Loucy (cell line): Measurements from ENCODE around the gene SLX9.

Experiments used
- H2AFZ ChIP-seq: fragments of 200-600 bp; sonication (generic); 2 replicates; pipeline ENCODE4 v1.6.0; 2016; ENCODE audit warnings: antibody characterized with exemption, mild to moderate bottlenecking, low read length, moderate library complexity
- H3F3A ChIP-seq: fragments of 200-600 bp; 2 replicates; pipeline ENCODE4 v1.6.0; 2016; ENCODE audit warnings: antibody characterized with exemption, low read depth, mild to moderate bottlenecking
- H3K27me3 ChIP-seq: fragments of 200-600 bp; sonication (generic); 2 replicates; pipeline ENCODE4 v1.6.1; 2014; ENCODE audit warnings: low read length, mild to moderate bottlenecking; ENCODE audit not compliant: insufficient read depth, poor library complexity, severe bottlenecking
- H3K36me3 ChIP-seq: fragments of 200-600 bp; sonication (generic); 2 replicates; pipeline ENCODE4 v1.6.1; 2016; ENCODE audit warnings: low read length; ENCODE audit not compliant: insufficient read depth
- H3K4me1 ChIP-seq: fragments of 200-600 bp; sonication (generic); 2 replicates; pipeline ENCODE4 v1.5.1; 2014; ENCODE audit warnings: low read length, mild to moderate bottlenecking; ENCODE audit not compliant: insufficient read depth, poor library complexity, severe bottlenecking
- H3K4me2 ChIP-seq: fragments of 200-600 bp; sonication (generic); 2 replicates; pipeline ENCODE4 v1.6.0; 2014; ENCODE audit warnings: antibody characterized with exemption, low read length, low read depth, mild to moderate bottlenecking; ENCODE audit not compliant: poor library complexity, severe bottlenecking
- H3K4me3 ChIP-seq: fragments of 200-600 bp; sonication (generic); 2 replicates; pipeline ENCODE4 v1.5.1; 2014; ENCODE audit warnings: low read length, mild to moderate bottlenecking, mixed read lengths; ENCODE audit not compliant: poor library complexity, severe bottlenecking
- H3K79me2 ChIP-seq: fragments of 200-600 bp; sonication (generic); 2 replicates; pipeline ENCODE4 v1.6.1; 2014; ENCODE audit warnings: low read length; ENCODE audit not compliant: insufficient read depth
- H3K9ac ChIP-seq: fragments of 200-600 bp; sonication (generic); 2 replicates; pipeline ENCODE4 v1.6.0; 2014; ENCODE audit warnings: mild to moderate bottlenecking, low read depth, low read length, moderate library complexity; ENCODE audit not compliant: poor library complexity, severe bottlenecking
- H3K9me2 ChIP-seq: fragments of 200-600 bp; sonication (generic); replicated peaks from 2 replicates; pipeline ENCODE4 v1.6.1; 2016; ENCODE audit warnings: low read depth, low read length, mixed read lengths
- H3K9me3 ChIP-seq: fragments of 200-600 bp; sonication (generic); 2 replicates; pipeline ENCODE4 v1.6.1; 2014; ENCODE audit warnings: mild to moderate bottlenecking, antibody characterized with exemption, low read length, low read depth; ENCODE audit not compliant: insufficient read depth
- H4K20me1 ChIP-seq: fragments of 200-600 bp; sonication (generic); 2 replicates; pipeline ENCODE4 v1.6.0; 2014; ENCODE audit warnings: antibody characterized with exemption, low read length, mild to moderate bottlenecking; ENCODE audit not compliant: insufficient read depth, poor library complexity, severe bottlenecking
- CTCF ChIP-seq: fragments of 200-600 bp; sonication (generic); conservative IDR thresholded peaks from 2 replicates; pipeline ENCODE4 v1.5.1; 2014; ENCODE audit warnings: mild to moderate bottlenecking, antibody characterized with exemption, low read length
- EZH2phosphoT487 ChIP-seq: fragments of 200-600 bp; IDR thresholded peaks from 2 replicates; pipeline ENCODE4 v1.6.1; 2018; ENCODE audit warnings: antibody characterized with exemption, mild to moderate bottlenecking, moderate library complexity, borderline replicate concordance

SLX9 gene

GRCh38 chr21:45002381-45003204 lies 62.8 kb downstream of the SLX9 start:
- no peaks in the 10 kb centered on the region for H4K20me1 ChIP-seq
- no peak for TF ChIP-seq EZH2phosphoT487
- TF ChIP-seq CTCF = no peak
- H3F3A ChIP-seq = no peaks in the 10 kb centered on the region
- H3K4me1 ChIP-seq = peaks cover 9% of the 10 kb centered on the region
- no peak overlapping the region for H3K9ac ChIP-seq
- no peaks in the 10 kb centered on the region for H3K9me2 ChIP-seq
- no peaks in the 10 kb centered on the region for H3K79me2 ChIP-seq
- no peak overlapping the region for H3K4me3 ChIP-seq
- no peak overlapping the region for H3K4me2 ChIP-seq
- peaks cover 11% of the 10 kb centered on the region for H3K9me3 ChIP-seq
- no peak overlapping the region for H2AFZ ChIP-seq
- H3K36me3 ChIP-seq = no peaks in the 10 kb centered on the region
- H3K27me3 ChIP-seq = no peaks in the 10 kb centered on the region

GRCh38 chr21:45003331-45004058 lies 63.7 kb downstream of the SLX9 start:
- H3K4me3 ChIP-seq = no peak overlapping the region
- TF ChIP-seq CTCF (no peak), EZH2phosphoT487 (no peak)
- no peak overlapping the region for H3K4me2 ChIP-seq

GRCh38 chr21:45004059-45004422 lies 64.2 kb downstream of the SLX9 start:
- Histone ChIP-seq H3K36me3 (no peaks in the 10 kb centered on the region), H3K27me3 (no peaks in the 10 kb centered on the region), H3K9ac (no peak overlapping the region), H3K9me2 (no peaks in the 10 kb centered on the region), H4K20me1 (no peaks in the 10 kb centered on the region), H3K4me1 (peaks cover 21% of the 10 kb centered on the region), H3F3A (no peaks in the 10 kb centered on the region), H3K4me2 (no peak overlapping the region), H3K4me3 (no peak overlapping the region), H3K79me2 (no peaks in the 10 kb centered on the region), H2AFZ (no peak overlapping the region), H3K9me3 (peaks cover 11% of the 10 kb centered on the region)
- no peak for TF ChIP-seq CTCF
- no peak for TF ChIP-seq EZH2phosphoT487

More at GRCh38 chr21:45003331-45004058, 63.7 kb downstream of the SLX9 start:
- H3K36me3 ChIP-seq = no peaks in the 10 kb centered on the region
- H3K4me1 ChIP-seq = peaks cover 16% of the 10 kb centered on the region
- H2AFZ ChIP-seq = no peak overlapping the region
- H4K20me1 ChIP-seq = no peaks in the 10 kb centered on the region
- no peaks in the 10 kb centered on the region for H3K9me2 ChIP-seq
- no peaks in the 10 kb centered on the region for H3F3A ChIP-seq
- H3K9me3 ChIP-seq = peaks cover 11% of the 10 kb centered on the region
- no peak overlapping the region for H3K9ac ChIP-seq
- no peaks in the 10 kb centered on the region for H3K27me3 ChIP-seq
- no peaks in the 10 kb centered on the region for H3K79me2 ChIP-seq
